Large intestine (tissue), 3 donors: ENCODE results near the gene MED12L. TPM values are rescaled to one million over a fixed set of nuclear protein-coding genes. Genes with fewer than 3 reads are reported as not detected.

Source experiments
- DNase-seq, 2 donors: peaks; one replicate each; pipeline versions ENCODE4 v3.0.0 to v3.0.0-alpha.2; 2013
- H3K27ac ChIP-seq: one replicate; pipeline ENCODE4 v1.5.1; 2013; ENCODE audit warnings: low read length
- H3K27me3 ChIP-seq: 2 replicates; pipeline ENCODE4 v1.6.1; 2013; ENCODE audit warnings: low read length; ENCODE audit not compliant: control insufficient read depth, insufficient read depth
- H3K36me3 ChIP-seq: 2 replicates; pipeline ENCODE4 v1.6.1; 2013; ENCODE audit warnings: low read length; ENCODE audit not compliant: control insufficient read depth, insufficient read depth
- H3K4me1 ChIP-seq: one replicate; pipeline ENCODE4 v1.6.1; 2013; ENCODE audit warnings: low read length; ENCODE audit not compliant: control insufficient read depth, insufficient read depth
- H3K4me3 ChIP-seq: one replicate; pipeline ENCODE4 v1.5.1; 2013; ENCODE audit warnings: low read length
- H3K9me3 ChIP-seq: one replicate; pipeline ENCODE4 v1.6.1; 2013; ENCODE audit warnings: mild to moderate bottlenecking, low read depth, low read length, moderate library complexity; ENCODE audit not compliant: control insufficient read depth
- WGBS: methylation state at CpG from one replicate; pipeline ENCODE4 v1.1.5; 2013; ENCODE audit warnings: low lambda C conversion rate; ENCODE audit not compliant: insufficient coverage; 5-methylcytosine and 5-hydroxymethylcytosine counted together
- polyA plus RNA-seq: library from polyadenylated mRNA; unstranded; fragments of 120-200 nt; gene quantifications from one replicate; pipeline ENCODE4 v1.2.1, GENCODE V29; 2013

MED12L gene
- polyA plus RNA-seq, 1 donor: 5.4 TPM

GRCh38 chr3:151171145-151171757, 85.8 kb downstream of the MED12L start:
- no peak overlapping the region for H3K4me3 ChIP-seq
- no peaks in the 10 kb centered on the region for H3K4me1 ChIP-seq
- no CpG with 5 or more reads among the region's 5 CpGs for WGBS
- no peaks in the 10 kb centered on the region for H3K36me3 ChIP-seq
- no peak overlapping the region for H3K27ac ChIP-seq
- peak in 1 of 2 donors; percentile 14 for DNase-seq
- no peaks in the 10 kb centered on the region for H3K9me3 ChIP-seq
- no peaks in the 10 kb centered on the region for H3K27me3 ChIP-seq

- no peaks in the 10 kb centered on the region for H3K9me3 ChIP-seq
- no peak for DNase-seq
- 79% methylated on average over 2 of the region's 2 CpGs for WGBS
These were observed 88.9 kb downstream of the MED12L start for GRCh38 chr3:151174351-151174750.

GRCh38 chr3:151175952-151176351, 90.5 kb downstream of the MED12L start:
- H3K4me1 ChIP-seq: no peaks in the 10 kb centered on the region
- no peak for DNase-seq
- no peaks in the 10 kb centered on the region for H3K27me3 ChIP-seq
- H3K4me3 ChIP-seq: no peak overlapping the region
- no peaks in the 10 kb centered on the region for H3K36me3 ChIP-seq
- no peak overlapping the region for H3K27ac ChIP-seq
- WGBS: 100% methylated on average over 1 of the region's 2 CpGs
- H3K9me3 ChIP-seq: no peaks in the 10 kb centered on the region

More at GRCh38 chr3:151174351-151174750, 88.9 kb downstream of the MED12L start:
- Histone ChIP-seq H3K4me3 (no peak overlapping the region), H3K36me3 (no peaks in the 10 kb centered on the region), H3K4me1 (no peaks in the 10 kb centered on the region), H3K27ac (no peak overlapping the region), H3K27me3 (no peaks in the 10 kb centered on the region)

- no peaks in the 10 kb centered on the region for H3K4me1 ChIP-seq
- H3K9me3 ChIP-seq: no peaks in the 10 kb centered on the region
- H3K4me3 ChIP-seq: no peak overlapping the region
- peak in 1 of 2 donors; percentile 62 for DNase-seq
- H3K36me3 ChIP-seq: no peaks in the 10 kb centered on the region
- peak overlapping the region; percentile 31 for H3K27ac ChIP-seq
- no CpG with 5 or more reads among the region's 2 CpGs for WGBS
- no peaks in the 10 kb centered on the region for H3K27me3 ChIP-seq
These were observed 92.9 kb downstream of the MED12L start for GRCh38 chr3:151178208-151178845.

- H3K27ac ChIP-seq: no peak overlapping the region
- H3K36me3 ChIP-seq: no peaks in the 10 kb centered on the region
- no peaks in the 10 kb centered on the region for H3K4me1 ChIP-seq
- no peaks in the 10 kb centered on the region for H3K27me3 ChIP-seq
- H3K4me3 ChIP-seq: no peak overlapping the region
- no peak for DNase-seq
- no CpG with 5 or more reads among the region's 5 CpGs for WGBS
- H3K9me3 ChIP-seq: no peaks in the 10 kb centered on the region
These were observed 97.0 kb downstream of the MED12L start for GRCh38 chr3:151182349-151183079.

- no peaks in the 10 kb centered on the region for H3K27me3 ChIP-seq
- H3K36me3 ChIP-seq: no peaks in the 10 kb centered on the region
- H3K9me3 ChIP-seq: no peaks in the 10 kb centered on the region
- no peak overlapping the region for H3K27ac ChIP-seq
- no peak overlapping the region for H3K4me3 ChIP-seq
- WGBS: no CpG with 5 or more reads among the region's 5 CpGs
- H3K4me1 ChIP-seq: no peaks in the 10 kb centered on the region
- DNase-seq: no peak
These were observed 97.8 kb downstream of the MED12L start for GRCh38 chr3:151183265-151183671.

GRCh38 chr3:151191095-151191494, 105.6 kb downstream of the MED12L start:
- Histone ChIP-seq H3K27me3 (no peaks in the 10 kb centered on the region), H3K9me3 (no peaks in the 10 kb centered on the region), H3K4me1 (no peaks in the 10 kb centered on the region), H3K4me3 (no peak overlapping the region), H3K36me3 (peaks cover 2% of the 10 kb centered on the region), H3K27ac (no peak overlapping the region)
- WGBS: 83% methylated on average over 1 of the region's 1 CpG
- DNase-seq: no peak

GRCh38 chr3:151192545-151192944, 107.1 kb downstream of the MED12L start:
- peaks cover 2% of the 10 kb centered on the region for H3K36me3 ChIP-seq
- no peak overlapping the region for H3K27ac ChIP-seq
- peaks cover 3% of the 10 kb centered on the region for H3K4me1 ChIP-seq
- no peak overlapping the region for H3K4me3 ChIP-seq
- no peaks in the 10 kb centered on the region for H3K9me3 ChIP-seq
- H3K27me3 ChIP-seq: no peaks in the 10 kb centered on the region
- DNase-seq: no peak
- 100% methylated on average over 2 of the region's 6 CpGs for WGBS

GRCh38 chr3:151195826-151196225, 110.4 kb downstream of the MED12L start:
- WGBS: 91% methylated on average over 1 of the region's 1 CpG

GRCh38 chr3:151196434-151196833, 111.0 kb downstream of the MED12L start:
- Histone ChIP-seq H3K27me3 (no peaks in the 10 kb centered on the region), H3K27ac (no peak overlapping the region), H3K4me1 (peaks cover 8% of the 10 kb centered on the region), H3K9me3 (no peaks in the 10 kb centered on the region), H3K36me3 (no peaks in the 10 kb centered on the region), H3K4me3 (no peak overlapping the region)
- DNase-seq: no peak

More at GRCh38 chr3:151195826-151196225, 110.4 kb downstream of the MED12L start:
- no peaks in the 10 kb centered on the region for H3K36me3 ChIP-seq
- H3K27me3 ChIP-seq: no peaks in the 10 kb centered on the region
- H3K27ac ChIP-seq: no peak overlapping the region
- no peaks in the 10 kb centered on the region for H3K9me3 ChIP-seq
- peaks cover 8% of the 10 kb centered on the region for H3K4me1 ChIP-seq
- H3K4me3 ChIP-seq: no peak overlapping the region
- DNase-seq: no peak
